Stimulated activated CD8-positive, alpha-beta memory T cell treated with anti-CD3 and anti-CD28 coated beads, Interleukin-7, amount 100 ng/mL, for 24 hours (primary cell): Measurements from ENCODE around the gene PRR29.
"Not testable (repeated sequence)": the region's sequence is repeated elsewhere in the genome, so short reads cannot be mapped to it uniquely, and the experiment has no call there.

ENCODE experiments used
- DNase-seq: peaks from one replicate; pipeline ENCODE4 v3.0.0-alpha.2; 2020; ENCODE audit warnings: low read depth

The PRR29 gene

GRCh38 chr17:63974594-63975192, 23.5 kb upstream of the PRR29 start:
- DNase-seq: no peak

GRCh38 chr17:63975541-63976092, 22.5 kb upstream of the PRR29 start:
- DNase-seq: no peak

GRCh38 chr17:63976702-63977101, 21.4 kb upstream of the PRR29 start:
- DNase-seq: no peak

- no peak for DNase-seq
Measured at GRCh38 chr17:63978272-63979200, 19.6 kb upstream of the PRR29 start.

- not testable (repeated sequence) for DNase-seq
Measured at GRCh38 chr17:63982641-63983040, 15.5 kb upstream of the PRR29 start.

GRCh38 chr17:63983320-63983719, 14.8 kb upstream of the PRR29 start:
- no peak for DNase-seq

- DNase-seq: no peak
Measured at GRCh38 chr17:63984236-63984635, 13.9 kb upstream of the PRR29 start.

- no peak for DNase-seq
Measured at GRCh38 chr17:63984651-63985386, 13.3 kb upstream of the PRR29 start.

- DNase-seq: no peak
Measured at GRCh38 chr17:63985387-63986140, 12.6 kb upstream of the PRR29 start.

GRCh38 chr17:63986821-63987220, 11.3 kb upstream of the PRR29 start:
- DNase-seq: no peak

- DNase-seq: no peak
Measured at GRCh38 chr17:63987221-63988126, 10.7 kb upstream of the PRR29 start.

- DNase-seq: no peak
Measured at GRCh38 chr17:63988127-63988478, 10.0 kb upstream of the PRR29 start.

- no peak for DNase-seq
Measured at GRCh38 chr17:63988741-63989621, 9.2 kb upstream of the PRR29 start.

GRCh38 chr17:63989622-63990345, 8.4 kb upstream of the PRR29 start:
- DNase-seq: no peak

- DNase-seq: no peak
Measured at GRCh38 chr17:63991611-63992010, 6.5 kb upstream of the PRR29 start.

- no peak for DNase-seq
Measured at GRCh38 chr17:63993368-63993985, 4.7 kb upstream of the PRR29 start.

- no peak for DNase-seq
Measured at GRCh38 chr17:63995626-63996025, 2.5 kb upstream of the PRR29 start.

GRCh38 chr17:63996430-63997182, 1.5 kb upstream of the PRR29 start:
- DNase-seq: no peak
